ENCODE data around the gene SH3BP2.

The SH3BP2 gene

GRCh38 chr4:2781911-2782310 is 11.0 kb upstream of the SH3BP2 start:
- TF ChIP-seq ZNF70 (CRISPR knock-in tag; IDR thresholded peaks at IDR 0.05) (no peak), TCF4 (CRISPR knock-in tag; IDR thresholded peaks at IDR 0.05; ENCODE audit: borderline replicate concordance) (no peak), TOX (CRISPR knock-in tag; IDR thresholded peaks at IDR 0.05; ENCODE audit: borderline replicate concordance) (no peak), GLIS3 (CRISPR knock-in tag; IDR thresholded peaks at IDR 0.05) (no peak), CREB5 (CRISPR knock-in tag; IDR thresholded peaks at IDR 0.05; ENCODE audit: low read depth) (no peak), ESRRG (CRISPR knock-in tag; IDR thresholded peaks at IDR 0.05) (no peak), ZFP3 (CRISPR knock-in tag; IDR thresholded peaks at IDR 0.05) (no peak), CSRNP3 (CRISPR knock-in tag; IDR thresholded peaks at IDR 0.05) (no peak)
- ATAC-seq: no peak

GRCh38 chr4:2783790-2784189 is 9.1 kb upstream of the SH3BP2 start:
- no peak for ATAC-seq
- no peak for TF ChIP-seq RARB (CRISPR knock-in tag; IDR thresholded peaks at IDR 0.05)
- TF ChIP-seq CREB5 (CRISPR knock-in tag; IDR thresholded peaks at IDR 0.05; ENCODE audit: low read depth): no peak
- no peak for TF ChIP-seq BACH2 (CRISPR knock-in tag; IDR thresholded peaks at IDR 0.05; ENCODE audit: borderline replicate concordance)
- TF ChIP-seq ZNF8 (CRISPR knock-in tag; IDR thresholded peaks at IDR 0.05): no peak
- TF ChIP-seq CSRNP3 (CRISPR knock-in tag; IDR thresholded peaks at IDR 0.05): no peak
- no peak for TF ChIP-seq ZNF565 (CRISPR knock-in tag; conservative IDR thresholded peaks at IDR 0.05; ENCODE audit: low read depth)
- TF ChIP-seq ZFP3 (CRISPR knock-in tag; IDR thresholded peaks at IDR 0.05): no peak
- TF ChIP-seq ZFP30 (CRISPR knock-in tag; IDR thresholded peaks at IDR 0.05): no peak

- ATAC-seq: peak; percentile 35; the same call in 1 of the 3 replicates
- TF ChIP-seq GLIS3 (CRISPR knock-in tag; IDR thresholded peaks at IDR 0.05) (no peak), CSDC2 (CRISPR knock-in tag; IDR thresholded peaks at IDR 0.05) (no peak), PPARA (CRISPR knock-in tag; IDR thresholded peaks at IDR 0.05; ENCODE audit: borderline replicate concordance) (no peak), ZNF565 (CRISPR knock-in tag; conservative IDR thresholded peaks at IDR 0.05; ENCODE audit: low read depth) (no peak), PATZ1 (CRISPR knock-in tag; IDR thresholded peaks at IDR 0.05; ENCODE audit: borderline replicate concordance) (no peak), BACH2 (CRISPR knock-in tag; IDR thresholded peaks at IDR 0.05; ENCODE audit: borderline replicate concordance) (no peak), ISL1 (CRISPR knock-in tag; IDR thresholded peaks at IDR 0.05) (no peak), ZNF70 (CRISPR knock-in tag; IDR thresholded peaks at IDR 0.05) (no peak), OSR1 (CRISPR knock-in tag; IDR thresholded peaks at IDR 0.05) (no peak), ZFP30 (CRISPR knock-in tag; IDR thresholded peaks at IDR 0.05) (no peak), ESRRG (CRISPR knock-in tag; IDR thresholded peaks at IDR 0.05) (no peak), ARNTL (CRISPR knock-in tag; IDR thresholded peaks at IDR 0.05; ENCODE audit: borderline replicate concordance, low read depth) (no peak)
Observed at GRCh38 chr4:2785613-2786012, 7.3 kb upstream of the SH3BP2 start.

GRCh38 chr4:2786152-2786671 is 6.7 kb upstream of the SH3BP2 start:
- ATAC-seq: no peak
- no peak for TF ChIP-seq GLIS3 (CRISPR knock-in tag; IDR thresholded peaks at IDR 0.05)
- TF ChIP-seq TSHZ2 (CRISPR knock-in tag; IDR thresholded peaks at IDR 0.05): no peak
- TF ChIP-seq PATZ1 (CRISPR knock-in tag; IDR thresholded peaks at IDR 0.05; ENCODE audit: borderline replicate concordance): no peak

Measured in SK-N-SH treated with all-trans-retinoic acid at 6 μM for 48 hours (cell line).